HUES48 (cell line): ENCODE data around the gene ATP8B1.

Source experiments
- H3K27ac ChIP-seq: one replicate; pipeline ENCODE4 v1.7.0; 2013; ENCODE audit warnings: low read depth, low read length, inconsistent platforms
- H3K27me3 ChIP-seq: 2 replicates; pipeline ENCODE4 v1.6.1; 2013; ENCODE audit warnings: mild to moderate bottlenecking, low read length; ENCODE audit not compliant: control insufficient read depth, insufficient read depth
- H3K36me3 ChIP-seq: 2 replicates; pipeline ENCODE4 v1.6.1; 2013; ENCODE audit warnings: low read length; ENCODE audit not compliant: control insufficient read depth, insufficient read depth
- H3K4me1 ChIP-seq: 2 replicates; pipeline ENCODE4 v1.6.1; 2013; ENCODE audit warnings: mild to moderate bottlenecking, low read length; ENCODE audit not compliant: control insufficient read depth, insufficient read depth
- H3K4me3 ChIP-seq: 2 replicates; pipeline ENCODE4 v1.5.1; 2013; ENCODE audit warnings: mild to moderate bottlenecking, low read depth, low read length
- H3K9ac ChIP-seq: 2 replicates; pipeline ENCODE4 v1.6.1; 2013; ENCODE audit warnings: mild to moderate bottlenecking, low read depth, low read length, moderate library complexity
- H3K9me3 ChIP-seq: 2 replicates; pipeline ENCODE4 v1.6.1; 2013; ENCODE audit warnings: low read length; ENCODE audit not compliant: control insufficient read depth, insufficient read depth

Gene ATP8B1

DNA sequence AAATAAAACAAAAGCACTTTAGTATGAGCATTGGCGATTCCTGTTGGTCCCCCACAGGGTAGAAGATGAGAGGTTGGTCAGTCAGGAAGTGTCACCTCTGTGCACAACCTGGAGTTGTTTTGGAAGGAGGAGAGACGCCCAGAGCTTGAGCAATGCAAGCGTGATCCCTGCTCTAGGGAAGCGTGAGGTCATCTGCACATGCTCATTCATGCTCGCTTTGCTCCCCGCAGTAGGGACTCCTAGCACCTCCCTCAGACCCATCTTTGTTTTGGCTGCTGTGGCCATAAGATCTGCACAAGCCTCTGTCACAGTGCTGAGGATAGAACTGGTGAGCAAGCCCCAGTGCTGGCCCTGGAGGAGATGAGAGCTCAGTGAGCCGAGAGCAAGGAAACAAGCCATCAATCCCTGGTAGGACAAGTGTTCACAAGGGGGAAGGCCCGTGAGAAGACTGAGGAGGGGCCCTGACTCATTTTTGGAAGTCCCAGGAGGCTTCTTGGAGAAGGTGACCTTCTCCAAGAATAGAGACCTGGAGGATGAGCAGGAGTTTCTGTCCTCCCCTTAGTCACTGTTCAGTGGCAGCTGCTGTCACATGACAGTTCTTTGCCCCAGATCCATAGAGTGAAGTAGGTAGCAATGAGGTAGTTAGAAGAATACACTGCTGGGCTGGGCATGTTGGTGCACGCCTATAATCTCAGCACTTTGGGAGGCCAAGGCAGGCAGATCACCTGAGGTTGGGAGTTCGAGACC, 13.3 kb upstream of the ATP8B1 start:
- Histone ChIP-seq H3K36me3 (no peaks in the 10 kb centered on the region), H3K27me3 (no peaks in the 10 kb centered on the region), H3K4me3 (no peak overlapping the region), H3K27ac (no peak overlapping the region), H3K4me1 (no peaks in the 10 kb centered on the region), H3K9ac (no peak overlapping the region), H3K9me3 (no peaks in the 10 kb centered on the region; the same call in 1 of the 2 replicates)

DNA sequence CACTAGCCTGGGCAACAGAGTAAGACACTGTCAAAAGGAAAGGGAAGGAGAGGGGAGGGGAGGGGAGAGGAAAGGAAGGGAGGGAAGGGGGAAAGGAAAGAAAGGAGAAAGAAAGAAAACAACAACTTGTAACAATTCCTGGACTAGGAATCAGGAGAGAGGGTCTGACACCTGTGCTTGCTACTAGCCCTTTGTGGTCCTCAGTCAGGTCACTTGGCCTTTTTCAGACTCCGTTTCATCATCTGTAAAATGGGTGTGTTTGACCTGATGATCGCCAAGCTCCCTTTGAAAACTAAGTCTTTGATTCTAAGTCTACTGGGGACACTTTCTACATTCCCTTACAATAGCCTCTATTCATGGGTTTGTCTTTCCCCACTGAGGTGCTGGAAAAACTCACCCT, 11.4 kb upstream of the ATP8B1 start:
- Histone ChIP-seq H3K4me3 (no peak overlapping the region), H3K9me3 (no peaks in the 10 kb centered on the region; the same call in 1 of the 2 replicates), H3K36me3 (no peaks in the 10 kb centered on the region), H3K27ac (no peak overlapping the region), H3K27me3 (no peaks in the 10 kb centered on the region), H3K9ac (no peak overlapping the region), H3K4me1 (no peaks in the 10 kb centered on the region)

GRCh38 chr18:57813245-57813644, 10.1 kb upstream of the ATP8B1 start:
- H3K4me1 ChIP-seq = no peaks in the 10 kb centered on the region
- no peak overlapping the region for H3K27ac ChIP-seq
- H3K36me3 ChIP-seq = no peaks in the 10 kb centered on the region
- no peaks in the 10 kb centered on the region for H3K27me3 ChIP-seq
- H3K9ac ChIP-seq = no peak overlapping the region
- no peaks in the 10 kb centered on the region; the same call in 1 of the 2 replicates for H3K9me3 ChIP-seq
- no peak overlapping the region for H3K4me3 ChIP-seq

DNA sequence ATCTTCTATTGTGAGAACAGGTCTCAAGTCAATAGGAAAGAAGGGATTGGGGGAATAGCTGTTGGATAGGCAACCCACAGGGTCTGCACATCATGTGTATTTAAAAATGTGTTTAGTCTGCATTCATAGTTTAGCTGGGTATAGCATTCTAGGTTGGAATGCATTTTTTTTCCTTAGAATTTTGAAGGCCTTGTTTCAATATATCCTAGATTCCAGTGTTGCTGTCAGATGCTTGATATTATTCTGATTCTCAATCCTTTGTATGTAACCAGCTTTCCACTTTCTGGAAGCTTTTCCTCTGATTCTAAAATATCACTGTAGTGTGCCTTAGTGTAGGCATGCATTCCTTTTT, 9.0 kb upstream of the ATP8B1 start:
- Histone ChIP-seq H3K27ac (no peak overlapping the region), H3K4me3 (no peak overlapping the region), H3K4me1 (no peaks in the 10 kb centered on the region), H3K9ac (no peak overlapping the region), H3K36me3 (no peaks in the 10 kb centered on the region), H3K9me3 (no peaks in the 10 kb centered on the region; the same call in 1 of the 2 replicates), H3K27me3 (no peaks in the 10 kb centered on the region)

- no peak overlapping the region for H3K4me3 ChIP-seq
- no peaks in the 10 kb centered on the region for H3K36me3 ChIP-seq
- no peaks in the 10 kb centered on the region for H3K4me1 ChIP-seq
- H3K27ac ChIP-seq = no peak overlapping the region
- no peaks in the 10 kb centered on the region for H3K27me3 ChIP-seq
- no peak overlapping the region for H3K9ac ChIP-seq
- H3K9me3 ChIP-seq = no peaks in the 10 kb centered on the region; the same call in 1 of the 2 replicates
These were observed 8.5 kb upstream of the ATP8B1 start for GRCh38 chr18:57811477-57812125.

DNA sequence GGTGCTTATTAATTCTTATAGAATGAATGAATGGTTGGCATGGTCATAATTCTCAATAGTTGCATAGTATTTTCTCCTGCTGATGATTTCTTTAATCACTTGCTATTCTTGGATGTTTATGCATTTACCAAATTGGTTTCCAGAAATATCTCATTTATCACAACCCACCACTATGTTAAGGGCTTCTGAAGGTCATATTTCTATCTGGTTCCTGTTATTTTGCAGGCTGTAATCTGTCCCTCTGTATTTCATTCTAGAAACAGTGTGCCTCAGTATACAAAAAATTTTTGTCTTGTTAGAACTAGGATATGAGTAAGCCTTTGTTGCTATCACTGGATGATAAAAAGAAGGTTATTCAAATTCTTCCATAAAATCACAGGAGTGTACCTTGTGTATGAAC, 6.1 kb upstream of the ATP8B1 start:
- no peaks in the 10 kb centered on the region for H3K36me3 ChIP-seq
- no peaks in the 10 kb centered on the region; the same call in 1 of the 2 replicates for H3K9me3 ChIP-seq
- peaks cover 12% of the 10 kb centered on the region for H3K27me3 ChIP-seq
- no peak overlapping the region for H3K9ac ChIP-seq
- no peak overlapping the region for H3K4me3 ChIP-seq
- H3K27ac ChIP-seq = no peak overlapping the region
- no peaks in the 10 kb centered on the region for H3K4me1 ChIP-seq

- H3K9me3 ChIP-seq = no peaks in the 10 kb centered on the region; the same call in 1 of the 2 replicates
- no peak overlapping the region for H3K4me3 ChIP-seq
- no peaks in the 10 kb centered on the region for H3K36me3 ChIP-seq
- H3K27ac ChIP-seq = no peak overlapping the region
- H3K9ac ChIP-seq = no peak overlapping the region
- H3K4me1 ChIP-seq = peaks cover 6% of the 10 kb centered on the region; the same call in 1 of the 2 replicates
- H3K27me3 ChIP-seq = peaks cover 25% of the 10 kb centered on the region
These were observed 4.4 kb upstream of the ATP8B1 start for GRCh38 chr18:57807336-57808117.

DNA sequence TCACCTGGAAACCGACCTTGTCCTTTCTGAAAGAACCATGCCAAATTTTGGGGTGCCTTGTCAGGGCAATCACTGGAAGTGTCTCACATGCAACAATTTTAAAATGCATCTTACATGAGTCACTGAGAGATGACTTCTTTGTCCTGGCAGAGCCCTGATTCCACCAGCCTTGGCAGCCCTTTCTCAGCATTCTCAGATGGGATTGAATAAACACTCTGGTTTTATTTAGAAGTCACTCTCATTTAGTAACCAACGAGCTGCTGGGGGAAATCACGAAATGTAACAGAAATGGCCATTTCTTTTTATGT, 3.8 kb upstream of the ATP8B1 start:
- H3K4me1 ChIP-seq = peaks cover 6% of the 10 kb centered on the region; the same call in 1 of the 2 replicates
- no peaks in the 10 kb centered on the region for H3K36me3 ChIP-seq
- H3K4me3 ChIP-seq = no peak overlapping the region
- no peaks in the 10 kb centered on the region; the same call in 1 of the 2 replicates for H3K9me3 ChIP-seq
- H3K9ac ChIP-seq = no peak overlapping the region
- H3K27ac ChIP-seq = no peak overlapping the region
- H3K27me3 ChIP-seq = peaks cover 31% of the 10 kb centered on the region

DNA sequence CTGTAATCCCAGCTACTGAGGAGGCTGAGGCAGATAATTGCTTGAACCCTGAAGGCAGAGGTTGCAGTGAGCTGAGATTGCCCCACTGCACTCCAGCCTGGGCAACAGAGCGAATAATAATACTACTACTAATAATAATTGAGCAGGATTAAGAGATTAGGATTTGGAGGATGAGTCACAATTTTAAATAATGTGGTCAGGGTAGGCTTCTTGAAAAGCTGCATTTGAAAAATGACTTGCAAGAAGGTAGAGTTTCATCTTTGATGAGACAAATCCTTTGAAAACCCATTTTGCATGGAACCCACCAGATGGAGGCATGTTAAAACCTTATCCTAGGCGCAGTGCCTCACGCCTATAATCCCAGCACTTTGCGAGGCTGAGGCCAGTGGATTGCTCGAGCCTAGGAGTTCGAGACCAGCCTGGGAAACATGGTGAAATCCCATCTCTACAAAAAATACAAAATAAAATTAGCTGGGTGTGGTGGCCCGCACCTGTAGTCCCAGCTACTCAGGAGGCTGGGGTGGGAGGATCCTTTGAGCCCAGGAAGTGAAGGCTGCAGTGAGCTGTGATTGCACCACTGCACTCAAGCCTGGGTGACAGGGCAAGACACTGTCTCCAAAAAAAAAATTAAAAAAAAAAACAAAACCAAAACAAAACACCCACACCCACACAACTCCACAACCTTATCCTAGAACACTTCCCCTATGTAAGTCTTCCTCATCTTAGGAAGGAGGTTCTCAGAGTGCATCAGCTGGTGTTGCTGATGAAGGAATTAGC, 3.3 kb upstream of the ATP8B1 start:
- Histone ChIP-seq H3K27ac (no peak overlapping the region), H3K4me3 (no peak overlapping the region), H3K36me3 (no peaks in the 10 kb centered on the region), H3K9me3 (no peaks in the 10 kb centered on the region), H3K4me1 (peaks cover 7% of the 10 kb centered on the region; the same call in 1 of the 2 replicates), H3K9ac (no peak overlapping the region), H3K27me3 (peaks cover 36% of the 10 kb centered on the region)

DNA sequence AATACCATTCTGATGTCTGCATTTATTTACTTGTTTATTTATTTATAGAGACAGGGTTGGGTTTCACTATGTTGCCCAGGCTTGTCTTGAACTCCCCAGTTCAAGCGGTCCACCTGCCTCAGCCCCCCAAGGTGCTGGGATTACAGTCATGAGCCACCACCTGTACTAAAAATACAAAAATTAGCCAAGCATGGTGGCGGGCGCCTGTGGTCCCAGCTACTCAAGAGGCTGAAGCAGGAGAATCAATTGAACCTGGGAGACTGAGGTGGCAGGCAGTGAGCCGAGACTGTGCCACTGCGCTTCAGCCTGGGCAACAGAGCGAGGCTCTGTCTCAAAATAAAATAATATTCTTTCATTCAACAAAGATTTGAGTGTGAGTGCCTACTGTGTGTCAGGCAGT, 2.0 kb upstream of the ATP8B1 start:
- Histone ChIP-seq H3K27ac (no peak overlapping the region), H3K36me3 (no peaks in the 10 kb centered on the region), H3K4me3 (no peak overlapping the region), H3K9me3 (no peaks in the 10 kb centered on the region), H3K9ac (no peak overlapping the region), H3K4me1 (peaks cover 10% of the 10 kb centered on the region; the same call in 1 of the 2 replicates), H3K27me3 (peaks cover 49% of the 10 kb centered on the region)
